GM15510 (cell line): ENCODE data around the gene ATL3.

Source experiments
- POLR2A ChIP-seq: IDR thresholded peaks from 3 replicates; pipeline ENCODE4 v1.6.1; 2011; ENCODE audit warnings: borderline replicate concordance; ENCODE audit not compliant: insufficient read length; ENCODE audit errors: extremely low read depth

ATL3 gene

GRCh38 chr11:63610604-63611394 is 60.4 kb downstream of the ATL3 start:
- no peak for TF ChIP-seq POLR2A

- TF ChIP-seq POLR2A: no peak
These were observed 61.1 kb downstream of the ATL3 start for GRCh38 chr11:63609971-63610580.

GRCh38 chr11:63609536-63609935 is 61.6 kb downstream of the ATL3 start:
- no peak for TF ChIP-seq POLR2A

GRCh38 chr11:63608353-63609345 is 62.5 kb downstream of the ATL3 start:
- TF ChIP-seq POLR2A: no peak

DNA sequence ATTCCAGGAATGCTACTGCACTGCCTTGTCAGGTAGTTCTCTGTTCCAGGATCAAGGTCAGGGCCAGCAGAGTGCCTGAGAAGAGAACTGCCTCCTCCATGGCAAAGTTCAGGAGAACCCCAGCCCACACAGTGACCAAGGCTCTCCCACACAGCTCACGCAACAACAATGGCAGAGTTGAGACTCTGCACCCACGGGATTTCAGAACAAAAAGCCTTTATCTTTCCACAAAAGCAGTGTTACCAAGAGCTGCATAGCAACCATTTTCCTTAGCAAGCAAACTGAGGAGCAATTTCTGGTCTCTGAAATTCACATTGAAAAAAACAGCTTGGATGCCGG is 68.0 kb downstream of the ATL3 start:
- no peak for TF ChIP-seq POLR2A

DNA sequence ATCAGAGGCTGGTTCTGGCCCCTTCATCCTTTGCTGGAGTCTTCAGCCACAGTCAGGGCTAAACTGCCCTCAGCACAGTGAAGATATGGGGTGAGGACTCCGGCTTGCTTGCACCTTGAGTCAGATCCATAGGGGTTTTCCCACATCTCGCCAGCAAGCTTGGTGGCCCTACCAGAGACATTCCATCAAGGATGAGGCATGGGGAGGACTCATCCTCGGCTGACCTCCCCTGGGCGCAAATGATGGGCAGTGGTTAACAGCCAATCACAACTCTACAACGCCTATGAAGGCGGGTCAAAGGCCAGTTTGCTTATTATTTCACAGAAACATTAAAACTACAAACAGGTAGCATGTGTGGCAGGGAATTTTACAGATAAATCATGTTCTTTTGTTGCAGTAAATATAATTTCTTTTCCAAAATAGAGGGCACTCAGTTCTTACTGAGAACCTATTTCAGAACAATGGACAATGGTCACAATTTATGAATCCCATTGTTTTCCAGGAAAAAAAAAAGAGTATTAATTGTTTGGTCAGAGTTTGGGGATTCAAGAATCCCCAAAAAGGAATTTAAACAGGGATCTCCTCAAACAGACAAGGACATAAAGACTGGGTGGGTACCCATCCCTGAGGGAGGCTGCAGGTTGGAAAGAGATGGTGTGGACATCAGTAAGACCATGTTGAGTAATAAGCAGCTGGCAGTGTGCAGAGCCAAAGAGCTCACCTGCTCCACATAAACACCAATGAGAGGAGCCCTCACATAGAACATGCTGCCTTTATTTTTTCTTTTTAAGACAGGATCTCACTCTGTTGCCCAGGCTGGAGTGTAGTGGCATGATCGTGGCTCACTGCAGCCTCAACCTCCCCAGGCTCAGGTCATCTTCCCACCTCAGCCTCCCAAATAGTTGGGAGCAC is 71.7 kb downstream of the ATL3 start:
- TF ChIP-seq POLR2A: no peak

DNA sequence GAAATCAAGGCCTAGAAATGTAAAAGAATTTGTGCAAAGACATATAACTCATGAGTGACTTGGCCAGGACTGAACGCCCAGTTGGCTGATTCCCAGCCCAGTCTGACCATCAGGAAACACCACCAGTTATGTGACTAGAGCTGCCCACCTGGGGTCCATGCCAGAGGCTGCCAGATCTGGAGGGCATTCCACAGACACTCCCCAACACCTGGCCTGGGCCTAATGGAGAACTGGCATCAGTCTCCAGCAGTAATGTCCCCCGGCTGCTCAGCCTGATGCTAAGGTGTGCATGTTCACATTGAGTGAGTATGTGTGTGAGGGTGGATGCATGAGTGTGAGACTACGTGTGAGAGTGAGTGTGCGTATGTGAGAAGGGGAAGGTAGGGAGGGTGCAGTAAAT is 72.6 kb downstream of the ATL3 start:
- TF ChIP-seq POLR2A: no peak

DNA sequence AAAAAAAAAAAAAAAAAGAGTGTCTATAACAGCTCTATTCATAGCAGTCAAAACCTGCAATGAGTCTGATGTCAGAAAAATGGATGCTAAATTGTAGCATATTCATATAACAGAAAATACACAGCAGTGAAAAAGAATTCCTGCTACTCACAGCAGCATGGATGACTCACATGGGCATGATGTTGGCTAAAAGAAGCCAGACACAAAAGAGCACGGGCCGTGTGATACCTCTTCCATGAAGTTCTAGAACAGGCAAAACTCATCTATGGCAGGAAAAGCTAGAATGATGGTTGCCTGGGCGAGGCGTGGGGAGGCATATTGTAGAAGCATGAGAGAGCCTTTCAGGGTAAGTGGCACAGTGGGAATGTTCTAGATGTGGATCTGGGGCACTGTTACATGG is 75.9 kb downstream of the ATL3 start:
- TF ChIP-seq POLR2A: no peak

DNA sequence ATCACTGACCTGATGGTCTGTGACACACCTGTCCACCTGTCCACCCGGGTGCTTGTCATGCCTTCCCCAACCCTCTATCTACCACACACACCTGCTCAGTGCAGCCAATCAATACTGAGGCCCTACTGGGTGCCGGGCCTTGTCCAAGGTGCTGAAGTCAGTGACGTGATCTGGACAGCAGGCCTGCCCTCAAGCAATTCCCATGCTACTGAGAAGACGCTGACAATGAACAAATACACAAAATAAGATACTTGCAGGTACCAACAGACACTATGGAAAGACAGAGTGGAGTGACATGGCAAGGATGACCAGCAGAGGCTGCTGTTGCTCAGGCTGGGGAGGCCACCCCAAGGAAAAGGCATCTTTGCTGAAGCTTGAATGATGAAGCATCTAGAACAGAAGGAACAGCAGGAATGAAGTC is 78.2 kb downstream of the ATL3 start:
- no peak for TF ChIP-seq POLR2A

- TF ChIP-seq POLR2A: no peak
These were observed 81.0 kb downstream of the ATL3 start for GRCh38 chr11:63590024-63590788.

GRCh38 chr11:63589000-63589399 is 82.2 kb downstream of the ATL3 start:
- TF ChIP-seq POLR2A: no peak

DNA sequence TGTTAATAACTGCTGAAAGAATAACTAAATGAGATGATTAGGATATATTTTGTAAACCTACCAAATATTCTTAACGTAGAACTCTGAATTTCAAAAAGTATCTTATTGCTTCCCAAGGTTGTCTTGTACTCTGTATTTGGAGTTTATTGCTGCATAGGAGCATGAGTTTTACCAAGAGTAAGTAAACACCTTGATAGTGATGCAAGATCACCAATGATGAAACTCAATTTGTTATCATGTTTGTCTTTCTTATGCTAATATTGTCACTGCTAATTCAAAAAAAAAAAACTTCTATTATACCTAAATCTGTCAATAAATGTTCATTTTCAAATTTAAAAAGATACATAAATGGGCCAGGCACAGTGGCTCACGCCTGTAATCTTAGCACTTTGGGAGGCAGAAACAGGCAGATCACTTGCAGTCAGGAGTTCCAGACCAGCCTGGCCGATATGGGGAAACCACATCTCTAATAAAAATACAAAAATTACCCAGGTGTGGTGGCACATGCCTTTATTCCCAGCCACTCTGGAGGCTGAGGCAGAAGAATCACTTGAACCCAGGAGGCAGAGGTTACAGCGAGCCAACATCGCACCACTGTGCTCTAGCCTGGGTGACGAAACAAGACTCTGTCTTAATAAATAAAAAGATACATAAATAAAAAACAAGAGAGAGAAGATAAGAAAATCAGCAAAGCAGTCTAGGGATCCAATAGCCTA is 84.6 kb downstream of the ATL3 start:
- no peak for TF ChIP-seq POLR2A

- no peak for TF ChIP-seq POLR2A
These were observed 87.9 kb downstream of the ATL3 start for GRCh38 chr11:63583357-63583677.

- no peak for TF ChIP-seq POLR2A
These were observed 96.1 kb downstream of the ATL3 start for GRCh38 chr11:63574856-63575602.
